PC-9 (cell line): Measurements from ENCODE around the gene SCYGR7. TPM values are rescaled to one million over a fixed set of nuclear protein-coding genes. Genes with fewer than 3 reads are reported as not detected.
"Not testable (repeated sequence)": the region's sequence is repeated elsewhere in the genome, so short reads cannot be mapped to it uniquely, and the experiment has no call there.

Experiments
- BruUV-seq: library from RNA; stranded (reverse); fragments of 400-500 nt; replicated peaks from 2 replicates; lab custom pipeline; 2021; lab: Mats Ljungman, UMichigan
- CTCF ChIA-PET: fragments of 300-600 bp; sonication (Branson Sonifier 250); formaldehyde crosslinking; loops from one replicate; lab custom pipeline; 2022; ENCODE audit warnings: antibody characterized with exemption; lab: Charles Lee
- POLR2A ChIA-PET: fragments of 300-600 bp; sonication (Branson Sonifier 250); formaldehyde crosslinking; loops from one replicate; lab custom pipeline; 2022; ENCODE audit warnings: antibody characterized with exemption; ENCODE audit not compliant: unreplicated experiment; lab: Charles Lee
- DNase-seq, 2 experiments: peaks; one replicate each; pipeline versions ENCODE4 v3.0.0 to v3.0.0-alpha.2; 2015 to 2022; ENCODE audit warnings: mixed read lengths in 1 of 2
- H2AFZ ChIP-seq: fragments of 200-600 bp; sonication (generic); 2 replicates; pipeline ENCODE4 v1.8.1; 2017; ENCODE audit warnings: antibody characterized with exemption
- H3F3A ChIP-seq: fragments of 200-600 bp; sonication (generic); 2 replicates; pipeline ENCODE4 v1.8.1; 2017; ENCODE audit warnings: antibody characterized with exemption, mild to moderate bottlenecking, low read depth; ENCODE audit not compliant: insufficient read depth
- H3K27ac ChIP-seq: fragments of 200-600 bp; sonication (generic); 2 replicates; pipeline ENCODE4 v1.6.1; 2016; ENCODE audit warnings: mixed run types
- H3K27me3 ChIP-seq: fragments of 200-600 bp; sonication (generic); 2 replicates; pipeline ENCODE4 v1.6.1; 2016; ENCODE audit warnings: low read depth, mixed run types; ENCODE audit not compliant: insufficient read depth
- H3K36me3 ChIP-seq: fragments of 200-600 bp; sonication (generic); 2 replicates; pipeline ENCODE4 v1.6.1; 2016; ENCODE audit warnings: low read depth, mixed run types
- H3K4me1 ChIP-seq: fragments of 200-600 bp; sonication (generic); replicated peaks from 2 replicates; pipeline ENCODE4 v1.6.1; 2016; ENCODE audit warnings: mixed run types; ENCODE audit not compliant: insufficient read depth
- H3K4me2 ChIP-seq: fragments of 200-600 bp; sonication (generic); 2 replicates; pipeline ENCODE4 v1.6.1; 2017; ENCODE audit warnings: mixed run types
- H3K4me3 ChIP-seq: fragments of 200-600 bp; sonication (generic); 2 replicates; pipeline ENCODE4 v1.6.1; 2016; ENCODE audit warnings: mixed run types
- H3K79me2 ChIP-seq: fragments of 200-600 bp; sonication (generic); 2 replicates; pipeline ENCODE4 v1.6.1; 2017; ENCODE audit warnings: low read depth, mixed run types
- H3K9me2 ChIP-seq: fragments of 200-600 bp; sonication (generic); 2 replicates; pipeline ENCODE4 v1.8.1; 2017; ENCODE audit warnings: mild to moderate bottlenecking; ENCODE audit not compliant: insufficient read depth
- H3K9me3 ChIP-seq: fragments of 200-600 bp; sonication (generic); 2 replicates; pipeline ENCODE4 v1.8.1; 2016; ENCODE audit warnings: low read depth; ENCODE audit not compliant: insufficient read depth
- H4K20me1 ChIP-seq: fragments of 200-600 bp; sonication (generic); 2 replicates; pipeline ENCODE4 v1.8.1; 2017; ENCODE audit not compliant: insufficient read depth
- EZH2 ChIP-seq: fragments of 200-600 bp; sonication (generic); IDR thresholded peaks from 2 replicates; pipeline ENCODE4 v1.8.0; 2017; ENCODE audit warnings: antibody characterized with exemption, low read depth
- intact Hi-C: fragments of 100-400 bp; cut with micrococcal nuclease; formaldehyde crosslinking; loops from one replicate; pipeline ENCODE4 v1.10.0; 2022; ENCODE audit not compliant: unreplicated experiment
- total RNA-seq: library from RNA; stranded (reverse); gene quantifications from 2 replicates; pipeline ENCODE4 v1.2.3, GENCODE V29; 2021
- TF ChIP-seq, protein P1 (sequence below): fragments of 200-600 bp; sonication (generic); conservative IDR thresholded peaks from 2 replicates; pipeline ENCODE4 v1.6.1; 2017; ENCODE audit warnings: mixed run types, antibody characterized with exemption, mild to moderate bottlenecking, moderate library complexity

The SCYGR7 gene
- total RNA-seq, 1 experiment from 2014 or later, result not detected

DNA sequence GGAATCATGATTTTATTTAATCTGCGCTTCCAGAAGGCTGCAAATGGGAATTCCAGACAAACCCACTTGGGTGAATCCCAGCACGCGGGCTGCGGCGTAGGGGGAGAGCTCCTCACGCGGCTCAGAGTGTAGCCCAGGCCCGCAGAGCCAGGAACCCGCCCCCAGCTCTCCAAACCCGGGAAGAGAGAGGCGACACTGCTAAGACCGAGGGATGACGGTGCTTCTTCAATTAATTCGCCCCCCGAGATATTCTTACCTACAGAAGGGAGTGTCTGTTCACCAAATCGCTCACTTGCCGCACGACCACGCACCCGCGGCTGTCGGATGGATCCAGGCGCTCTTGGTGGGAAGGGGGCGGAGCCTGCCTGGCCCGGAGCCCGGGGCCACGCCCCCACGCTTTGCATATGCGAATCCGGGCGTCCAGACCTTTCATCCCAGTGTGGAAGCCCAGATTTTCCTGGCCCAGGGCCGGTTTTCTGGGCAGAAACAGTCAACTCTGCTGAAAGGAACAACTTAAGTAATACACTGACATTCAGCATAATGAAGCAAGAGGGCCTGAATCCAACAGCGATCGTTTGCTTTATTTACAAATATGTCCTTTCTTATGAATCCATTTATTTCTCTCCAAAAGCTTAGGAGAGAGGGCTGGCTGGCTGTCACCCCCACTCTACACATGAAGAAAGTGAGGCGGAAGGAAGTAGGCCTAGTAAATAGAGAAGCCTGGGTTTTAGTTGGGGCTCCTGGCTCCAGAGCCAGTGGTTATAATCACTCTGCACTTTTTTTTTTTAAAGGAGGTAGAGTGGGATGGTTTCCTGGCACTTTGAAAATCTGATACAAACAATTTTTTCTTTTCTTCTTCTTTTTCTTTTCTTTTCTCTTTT lies 10.2 kb upstream of the SCYGR7 start, which contains the start of gene SLC19A3:
SLC19A3 (minus strand) TSS at position 342 of the 881 bp plus-strand sequence. CDS start 15,710 bp downstream, outside the sequence.
- TF ChIP-seq EZH2, result no peak
- TF ChIP-seq, protein P1, sequence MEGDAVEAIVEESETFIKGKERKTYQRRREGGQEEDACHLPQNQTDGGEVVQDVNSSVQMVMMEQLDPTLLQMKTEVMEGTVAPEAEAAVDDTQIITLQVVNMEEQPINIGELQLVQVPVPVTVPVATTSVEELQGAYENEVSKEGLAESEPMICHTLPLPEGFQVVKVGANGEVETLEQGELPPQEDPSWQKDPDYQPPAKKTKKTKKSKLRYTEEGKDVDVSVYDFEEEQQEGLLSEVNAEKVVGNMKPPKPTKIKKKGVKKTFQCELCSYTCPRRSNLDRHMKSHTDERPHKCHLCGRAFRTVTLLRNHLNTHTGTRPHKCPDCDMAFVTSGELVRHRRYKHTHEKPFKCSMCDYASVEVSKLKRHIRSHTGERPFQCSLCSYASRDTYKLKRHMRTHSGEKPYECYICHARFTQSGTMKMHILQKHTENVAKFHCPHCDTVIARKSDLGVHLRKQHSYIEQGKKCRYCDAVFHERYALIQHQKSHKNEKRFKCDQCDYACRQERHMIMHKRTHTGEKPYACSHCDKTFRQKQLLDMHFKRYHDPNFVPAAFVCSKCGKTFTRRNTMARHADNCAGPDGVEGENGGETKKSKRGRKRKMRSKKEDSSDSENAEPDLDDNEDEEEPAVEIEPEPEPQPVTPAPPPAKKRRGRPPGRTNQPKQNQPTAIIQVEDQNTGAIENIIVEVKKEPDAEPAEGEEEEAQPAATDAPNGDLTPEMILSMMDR, result no peak
- H4K20me1 ChIP-seq, result no peaks in the 10 kb centered on the region
- peak in 1 of 2 experiments; percentile 78 for DNase-seq
- H3K36me3 ChIP-seq, result no peaks in the 10 kb centered on the region
- H3K27ac ChIP-seq, result no peak within 1 kb of the TSS
- peak within 1 kb of the TSS; percentile 65 for H3K4me3 ChIP-seq
- H3K9me2 ChIP-seq, result no peaks in the 10 kb centered on the region
- peaks cover 9% of the 10 kb centered on the region; the same call in 1 of the 2 replicates for H3K4me1 ChIP-seq
- no TSS peak for BruUV-seq
- POLR2A ChIA-PET, result interaction anchor here (0.7 kb wide), 1 partner anchor 8 kb away, joined by 6 read pairs; no protein-coding TSS in a partner anchor
- no peaks in the 10 kb centered on the region for H3K79me2 ChIP-seq
- intact Hi-C loops, result no loop called here
- H3F3A ChIP-seq, result no peaks in the 10 kb centered on the region
- H3K27me3 ChIP-seq, result no peaks in the 10 kb centered on the region
- peak within 1 kb of the TSS; percentile 81 for H2AFZ ChIP-seq
- H3K4me2 ChIP-seq, result peak within 1 kb of the TSS; percentile 73
- H3K9me3 ChIP-seq, result no peaks in the 10 kb centered on the region
- CTCF ChIA-PET, result no interaction called here

DNA sequence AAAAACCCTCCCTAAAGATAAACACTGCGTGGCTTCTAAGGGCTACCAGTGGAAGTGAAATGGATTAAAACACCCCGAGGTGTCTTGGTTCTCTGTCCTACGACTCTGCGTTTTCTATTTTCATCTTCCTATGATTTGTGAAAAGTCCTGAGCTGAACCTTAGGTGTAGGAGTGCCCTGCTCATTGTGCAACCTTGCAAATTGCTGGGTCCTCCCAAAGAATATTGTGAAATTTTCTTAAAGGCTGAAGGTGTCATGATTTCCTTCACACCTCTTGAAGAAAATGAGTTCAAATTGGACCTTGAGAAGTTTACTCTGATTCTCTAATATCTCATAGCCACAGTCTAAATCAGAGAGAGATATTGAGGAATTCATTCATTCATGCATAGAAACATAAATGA lies 8.5 kb upstream of the SCYGR7 start:
- ChIA-PET POLR2A (no interaction called here), CTCF (no interaction called here)

DNA sequence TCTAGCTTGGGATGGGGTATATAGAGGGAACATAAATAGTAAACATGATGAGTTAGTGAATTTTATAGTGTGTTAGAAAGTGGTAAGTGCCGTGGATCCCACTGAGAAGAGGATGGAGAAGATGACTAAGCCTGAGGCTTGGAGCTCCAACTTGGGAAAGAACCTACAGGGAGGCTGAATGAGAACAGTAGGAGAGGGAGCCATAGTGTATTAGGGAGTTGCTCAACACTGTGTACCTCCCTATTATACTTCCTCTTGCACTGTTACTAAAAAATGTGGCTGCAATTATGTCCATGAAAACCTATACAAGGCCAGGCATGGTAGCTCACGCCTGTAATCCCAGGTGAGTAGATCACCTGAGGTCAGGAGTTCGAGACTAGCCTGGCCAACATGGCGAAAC lies 7.5 kb upstream of the SCYGR7 start:
- Histone ChIP-seq H3K36me3 (no peaks in the 10 kb centered on the region), H3F3A (no peaks in the 10 kb centered on the region), H3K27ac (no peak overlapping the region), H3K4me1 (peaks cover 9% of the 10 kb centered on the region; the same call in 1 of the 2 replicates), H3K27me3 (no peaks in the 10 kb centered on the region), H3K79me2 (no peaks in the 10 kb centered on the region), H3K4me3 (no peak overlapping the region), H3K9me2 (no peaks in the 10 kb centered on the region), H3K9me3 (no peaks in the 10 kb centered on the region), H3K4me2 (no peak overlapping the region), H2AFZ (no peak overlapping the region), H4K20me1 (no peaks in the 10 kb centered on the region)
- no peak for DNase-seq
- intact Hi-C loops, result no loop called here
- no TSS peak for BruUV-seq
- no peak for TF ChIP-seq EZH2
- TF ChIP-seq, protein P1, result no peak
- CTCF ChIA-PET, result no interaction called here
- POLR2A ChIA-PET, result interaction anchor here (0.6 kb wide), 1 partner anchor 623 kb away, joined by 8 read pairs; no protein-coding TSS in a partner anchor

More for the DNA sequence above, 8.5 kb upstream of the SCYGR7 start:
- no peaks in the 10 kb centered on the region for H3K36me3 ChIP-seq
- no peak for TF ChIP-seq EZH2
- TF ChIP-seq, protein P1, result no peak
- no peak for DNase-seq
- BruUV-seq, result no TSS peak
- H3K27ac ChIP-seq, result no peak overlapping the region
- no peaks in the 10 kb centered on the region for H3K79me2 ChIP-seq
- H4K20me1 ChIP-seq, result no peaks in the 10 kb centered on the region
- H3K4me2 ChIP-seq, result no peak overlapping the region
- no peaks in the 10 kb centered on the region for H3K9me3 ChIP-seq
- intact Hi-C loops, result no loop called here
- H3K4me3 ChIP-seq, result no peak overlapping the region
- H2AFZ ChIP-seq, result no peak overlapping the region
- H3K27me3 ChIP-seq, result no peaks in the 10 kb centered on the region
- H3F3A ChIP-seq, result no peaks in the 10 kb centered on the region
- H3K4me1 ChIP-seq, result peaks cover 9% of the 10 kb centered on the region; the same call in 1 of the 2 replicates
- H3K9me2 ChIP-seq, result no peaks in the 10 kb centered on the region

DNA sequence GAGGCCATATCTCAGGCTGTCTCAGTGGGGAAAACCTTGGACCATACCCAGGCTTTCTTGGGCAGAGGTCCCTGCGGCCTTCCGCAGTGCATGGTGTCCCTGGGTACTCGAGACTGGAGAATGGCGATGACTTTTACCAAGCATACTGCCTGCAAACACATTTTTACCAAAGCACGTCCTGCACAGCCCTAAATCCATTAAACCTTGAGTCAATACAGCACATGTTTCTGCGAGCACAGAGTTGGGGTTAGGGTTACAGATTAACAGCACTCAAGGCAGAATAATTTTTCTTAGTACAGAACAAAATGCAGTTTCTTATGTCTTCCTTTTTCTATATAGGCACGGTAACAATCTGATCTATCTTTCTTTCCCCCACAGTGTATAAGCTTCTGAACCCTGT lies 5.3 kb upstream of the SCYGR7 start:
- H3K79me2 ChIP-seq, H3K4me3 ChIP-seq, DNase-seq, H3K27ac ChIP-seq, H3K9me2 ChIP-seq, H3K4me1 ChIP-seq, H3K4me2 ChIP-seq, H4K20me1 ChIP-seq, H3K36me3 ChIP-seq, H3K9me3 ChIP-seq, CTCF ChIA-PET, H3K27me3 ChIP-seq, H3F3A ChIP-seq, POLR2A ChIA-PET, intact Hi-C loops, H2AFZ ChIP-seq, BruUV-seq: not testable (repeated sequence)
